Spleen (tissue), 7 donors: ENCODE measurements around the gene GAS7.

Source experiments
- POLR2A ChIP-seq, 3 donors: fragments of 450-650 bp; IDR thresholded peaks; one replicate each; pipeline ENCODE4 v1.5.1; 2017; ENCODE audit warnings: antibody characterized with exemption in 3 of 3, mild to moderate bottlenecking in 1 of 3
- POLR2AphosphoS5 ChIP-seq, 3 donors: sonication (generic); formaldehyde crosslinking; IDR thresholded peaks; one replicate each; pipeline ENCODE4 v1.5.1; 2017; ENCODE audit warnings: antibody characterized with exemption in 3 of 3
- TF ChIP-seq, protein P1 (sequence below), 11 experiments: fragments of 200-600 bp in 7 of 11; fragments of 450-650 bp in 4 of 11; sonication (generic) in 4 of 11; IDR thresholded peaks in 8 of 11; conservative IDR thresholded peaks in 3 of 11; 1 replicate in 7 of 11; 2 replicates in 4 of 11; pipeline versions ENCODE4 v1.4.0 to v1.8.0; 2016 to 2021; ENCODE audit warnings: antibody characterized with exemption in 11 of 11, inconsistent platforms in 4 of 11, mild to moderate bottlenecking in 1 of 11
- donor health status: DM: no; HTN: no; CAD: no; lungs with moderate emphysema.
- donor health status: DM: no; HTN: no; CAD: no.
- donor health status: DM: no; HTN: no; CAD: no.

DNA sequence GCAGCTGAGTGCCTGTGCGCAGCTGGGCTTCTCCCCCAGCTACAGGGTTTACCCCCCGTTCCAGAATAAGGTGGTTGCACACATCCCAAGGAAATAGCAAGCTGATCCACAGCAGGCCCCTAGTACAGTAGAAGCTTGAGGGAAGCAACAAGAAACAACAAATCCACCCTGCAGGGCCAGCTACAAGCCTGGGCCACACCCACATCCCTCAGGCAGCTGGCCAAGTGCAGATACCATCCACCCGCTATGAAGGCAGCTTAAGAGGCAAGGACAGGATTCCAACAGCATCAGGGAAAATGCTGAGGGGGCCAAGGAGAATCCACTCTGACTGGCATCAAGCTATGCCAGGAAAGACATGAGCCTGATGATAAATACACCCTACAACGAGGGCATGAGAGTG lies 226.4 kb downstream of the GAS7 start:
- TF ChIP-seq, protein P1, sequence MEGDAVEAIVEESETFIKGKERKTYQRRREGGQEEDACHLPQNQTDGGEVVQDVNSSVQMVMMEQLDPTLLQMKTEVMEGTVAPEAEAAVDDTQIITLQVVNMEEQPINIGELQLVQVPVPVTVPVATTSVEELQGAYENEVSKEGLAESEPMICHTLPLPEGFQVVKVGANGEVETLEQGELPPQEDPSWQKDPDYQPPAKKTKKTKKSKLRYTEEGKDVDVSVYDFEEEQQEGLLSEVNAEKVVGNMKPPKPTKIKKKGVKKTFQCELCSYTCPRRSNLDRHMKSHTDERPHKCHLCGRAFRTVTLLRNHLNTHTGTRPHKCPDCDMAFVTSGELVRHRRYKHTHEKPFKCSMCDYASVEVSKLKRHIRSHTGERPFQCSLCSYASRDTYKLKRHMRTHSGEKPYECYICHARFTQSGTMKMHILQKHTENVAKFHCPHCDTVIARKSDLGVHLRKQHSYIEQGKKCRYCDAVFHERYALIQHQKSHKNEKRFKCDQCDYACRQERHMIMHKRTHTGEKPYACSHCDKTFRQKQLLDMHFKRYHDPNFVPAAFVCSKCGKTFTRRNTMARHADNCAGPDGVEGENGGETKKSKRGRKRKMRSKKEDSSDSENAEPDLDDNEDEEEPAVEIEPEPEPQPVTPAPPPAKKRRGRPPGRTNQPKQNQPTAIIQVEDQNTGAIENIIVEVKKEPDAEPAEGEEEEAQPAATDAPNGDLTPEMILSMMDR (IDR thresholded peaks at IDR 0.05 in 8 of 11, conservative IDR thresholded peaks at IDR 0.05 in 3 of 11), result no peak
- TF ChIP-seq POLR2A (IDR thresholded peaks at IDR 0.05), result no peak
- peak in 2 of 3 donors; percentile 54 to 59 for TF ChIP-seq POLR2AphosphoS5 (IDR thresholded peaks at IDR 0.05)
